MCF 10A (cell line): ENCODE results near the gene GRM2. TPM values are rescaled to one million over a fixed set of nuclear protein-coding genes. Genes with fewer than 3 reads are reported as not detected.
A peak's percentile ranks its signal among the peaks of the same experiment; 100 is the strongest.

Experiments
- BruUV-seq: library from RNA; stranded (reverse); fragments of 400-500 nt; replicated peaks from 2 replicates; lab custom pipeline; 2021; lab: Mats Ljungman, UMichigan
- CTCF ChIA-PET: fragments of 300-600 bp; sonication (Branson Sonifier 250); formaldehyde crosslinking; extraction: SDS; loops from one replicate; lab custom pipeline; 2021; ENCODE audit warnings: antibody characterized with exemption, inconsistent platforms; lab: Yijun Ruan, JAX
- POLR2A ChIA-PET: fragments of 300-600, 350-650 bp; sonication (Branson Sonifier 250); formaldehyde crosslinking; extraction: SDS; loops from one replicate; lab custom pipeline; 2020; ENCODE audit warnings: antibody characterized with exemption, inconsistent platforms; lab: Yijun Ruan, JAX
- DNase-seq: peaks from one replicate; pipeline ENCODE4 v3.0.0-alpha.2; 2018; ENCODE audit not compliant: unreplicated experiment
- H3K27ac Mint-ChIP-seq: one replicate; pipeline ENCODE4 v1.8.0; 2022; ENCODE audit warnings: mild to moderate bottlenecking, low read depth, mixed read lengths; ENCODE audit not compliant: unreplicated experiment
- H3K27me3 Mint-ChIP-seq: one replicate; pipeline ENCODE4 v1.8.0; 2022; ENCODE audit warnings: mixed read lengths; ENCODE audit not compliant: insufficient read depth, unreplicated experiment
- H3K36me3 Mint-ChIP-seq: one replicate; pipeline ENCODE4 v1.8.0; 2022; ENCODE audit warnings: mild to moderate bottlenecking, moderate library complexity, mixed read lengths; ENCODE audit not compliant: insufficient read depth, unreplicated experiment
- H3K4me1 Mint-ChIP-seq: one replicate; pipeline ENCODE4 v1.8.0; 2022; ENCODE audit warnings: mixed read lengths; ENCODE audit not compliant: insufficient read depth, unreplicated experiment
- H3K4me3 Mint-ChIP-seq: one replicate; pipeline ENCODE4 v1.8.0; 2022; ENCODE audit warnings: mild to moderate bottlenecking, moderate library complexity, mixed read lengths; ENCODE audit not compliant: unreplicated experiment
- H3K9me3 Mint-ChIP-seq: one replicate; pipeline ENCODE4 v1.8.0; 2022; ENCODE audit warnings: mixed read lengths; ENCODE audit not compliant: unreplicated experiment
- intact Hi-C: fragments of 100-400 bp; cut with micrococcal nuclease; formaldehyde crosslinking; loops from 2 replicates; pipeline ENCODE4 v1.14.1; 2022
- total RNA-seq: library from RNA; stranded (reverse); gene quantifications from 2 replicates; pipeline ENCODE4 v1.2.3, GENCODE V29; 2022
- TF ChIP-seq, protein P1 (sequence below): fragments of 200-600 bp; IDR thresholded peaks from one replicate; pipeline ENCODE4 v1.8.0; 2022; ENCODE audit warnings: antibody characterized with exemption, mild to moderate bottlenecking; ENCODE audit not compliant: unreplicated experiment

The GRM2 gene
- total RNA-seq, 1 experiment from 2014 or later, result 0.23 TPM

DNA sequence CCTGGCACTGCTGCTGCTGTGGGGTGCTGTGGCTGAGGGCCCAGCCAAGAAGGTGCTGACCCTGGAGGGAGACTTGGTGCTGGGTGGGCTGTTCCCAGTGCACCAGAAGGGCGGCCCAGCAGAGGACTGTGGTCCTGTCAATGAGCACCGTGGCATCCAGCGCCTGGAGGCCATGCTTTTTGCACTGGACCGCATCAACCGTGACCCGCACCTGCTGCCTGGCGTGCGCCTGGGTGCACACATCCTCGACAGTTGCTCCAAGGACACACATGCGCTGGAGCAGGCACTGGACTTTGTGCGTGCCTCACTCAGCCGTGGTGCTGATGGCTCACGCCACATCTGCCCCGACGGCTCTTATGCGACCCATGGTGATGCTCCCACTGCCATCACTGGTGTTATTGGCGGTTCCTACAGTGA is 2.1 kb downstream of the GRM2 start:
- POLR2A ChIA-PET, result interaction anchor here (0.6 to 0.7 kb wide), 2 partner anchors 105 to 492 kb away, joined by 3 to 4 read pairs; no protein-coding TSS in a partner anchor
- intact Hi-C loops, result no loop called here
- CTCF ChIA-PET, result no interaction called here
- no peak for DNase-seq
- no peaks in the 10 kb centered on the region for H3K4me1 Mint-ChIP-seq
- no TSS peak for BruUV-seq
- no peaks in the 10 kb centered on the region for H3K9me3 Mint-ChIP-seq
- H3K27me3 Mint-ChIP-seq, result no peaks in the 10 kb centered on the region
- no peak overlapping the region for H3K4me3 Mint-ChIP-seq
- no peak overlapping the region for H3K27ac Mint-ChIP-seq
- TF ChIP-seq, protein P1, sequence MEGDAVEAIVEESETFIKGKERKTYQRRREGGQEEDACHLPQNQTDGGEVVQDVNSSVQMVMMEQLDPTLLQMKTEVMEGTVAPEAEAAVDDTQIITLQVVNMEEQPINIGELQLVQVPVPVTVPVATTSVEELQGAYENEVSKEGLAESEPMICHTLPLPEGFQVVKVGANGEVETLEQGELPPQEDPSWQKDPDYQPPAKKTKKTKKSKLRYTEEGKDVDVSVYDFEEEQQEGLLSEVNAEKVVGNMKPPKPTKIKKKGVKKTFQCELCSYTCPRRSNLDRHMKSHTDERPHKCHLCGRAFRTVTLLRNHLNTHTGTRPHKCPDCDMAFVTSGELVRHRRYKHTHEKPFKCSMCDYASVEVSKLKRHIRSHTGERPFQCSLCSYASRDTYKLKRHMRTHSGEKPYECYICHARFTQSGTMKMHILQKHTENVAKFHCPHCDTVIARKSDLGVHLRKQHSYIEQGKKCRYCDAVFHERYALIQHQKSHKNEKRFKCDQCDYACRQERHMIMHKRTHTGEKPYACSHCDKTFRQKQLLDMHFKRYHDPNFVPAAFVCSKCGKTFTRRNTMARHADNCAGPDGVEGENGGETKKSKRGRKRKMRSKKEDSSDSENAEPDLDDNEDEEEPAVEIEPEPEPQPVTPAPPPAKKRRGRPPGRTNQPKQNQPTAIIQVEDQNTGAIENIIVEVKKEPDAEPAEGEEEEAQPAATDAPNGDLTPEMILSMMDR, result no peak
- peaks cover 19% of the 10 kb centered on the region for H3K36me3 Mint-ChIP-seq

DNA sequence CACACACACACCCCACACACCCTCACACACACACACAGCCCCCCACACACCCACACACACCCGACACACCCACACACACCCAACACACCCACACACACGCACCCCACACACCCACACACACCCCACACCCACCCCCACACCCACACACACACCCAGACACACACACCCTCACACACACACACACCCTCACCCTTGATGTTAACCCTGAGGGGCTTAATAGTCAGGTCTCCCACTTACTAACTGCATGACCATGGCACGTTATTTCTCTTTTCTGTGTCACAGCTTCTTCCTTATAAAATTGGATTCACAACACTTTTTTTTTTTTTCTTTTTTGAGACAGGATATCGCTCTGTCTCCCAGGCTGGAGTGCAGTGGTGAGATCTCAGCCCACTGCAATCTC is 2.8 kb downstream of the GRM2 start:
- Mint-ChIP-seq H3K4me1 (no peaks in the 10 kb centered on the region), H3K9me3 (no peaks in the 10 kb centered on the region), H3K27me3 (no peaks in the 10 kb centered on the region), H3K4me3 (no peak overlapping the region), H3K36me3 (peaks cover 15% of the 10 kb centered on the region), H3K27ac (no peak overlapping the region)
- DNase-seq, result no peak
- BruUV-seq, result no TSS peak
- CTCF ChIA-PET, result interaction anchor here (0.6 to 0.9 kb wide), 2 partner anchors 90 to 92 kb away, joined by 3 read pairs; no protein-coding TSS in a partner anchor
- POLR2A ChIA-PET, result interaction anchor here (0.6 to 0.9 kb wide), 3 partner anchors 19 to 492 kb away, joined by 3 to 5 read pairs (median 4); no protein-coding TSS in a partner anchor
- intact Hi-C loops, result no loop called here
- TF ChIP-seq, protein P1, result no peak

GRCh38 chr3:51710631-51711351 is 3.9 kb downstream of the GRM2 start:
- intact Hi-C loops, result no loop called here
- Mint-ChIP-seq H3K36me3 (peaks cover 14% of the 10 kb centered on the region), H3K4me3 (no peak overlapping the region), H3K27me3 (no peaks in the 10 kb centered on the region), H3K27ac (no peak overlapping the region), H3K4me1 (no peaks in the 10 kb centered on the region), H3K9me3 (no peaks in the 10 kb centered on the region)
- BruUV-seq, result no TSS peak
- ChIA-PET CTCF (interaction anchor here (0.7 kb wide), 1 partner anchor 95 kb away, joined by 5 read pairs; no protein-coding TSS in a partner anchor), POLR2A (interaction anchor here (0.9 kb wide), 1 partner anchor 18 kb away, joined by 5 read pairs; no protein-coding TSS in a partner anchor)
- peak; percentile 17 for DNase-seq
- TF ChIP-seq, protein P1, result no peak

- POLR2A ChIA-PET, result no interaction called here
- Mint-ChIP-seq H3K36me3 (peaks cover 14% of the 10 kb centered on the region), H3K9me3 (no peaks in the 10 kb centered on the region), H3K4me1 (no peaks in the 10 kb centered on the region), H3K27me3 (no peaks in the 10 kb centered on the region), H3K4me3 (no peak overlapping the region), H3K27ac (no peak overlapping the region)
- CTCF ChIA-PET, result no interaction called here
- BruUV-seq, result no TSS peak
- no peak for DNase-seq
- intact Hi-C loops, result no loop called here
- TF ChIP-seq, protein P1, result no peak
Observed at GRCh38 chr3:51711352-51712037, 4.6 kb downstream of the GRM2 start.
